Muscle of arm (tissue), 12 donors: ENCODE measurements around the gene KIAA1958. TPM values are rescaled to one million over a fixed set of nuclear protein-coding genes. Genes with fewer than 3 reads are reported as not detected.

Experiments
- polyA plus RNA-seq, 12 donors: library from polyadenylated mRNA; unstranded; fragments of 120-200 nt; gene quantifications; one replicate each; pipeline ENCODE4 v1.2.1, GENCODE V29; 2013; ENCODE audit not compliant: insufficient read length in 12 of 12

Gene KIAA1958
- polyA plus RNA-seq, 12 donors: 2.9 to 5.8 (median 3.8) TPM; not detected in 1

Other genes with a start within 250 kb of the KIAA1958 start
- gene PTBP3, start 153.2 kb upstream of the KIAA1958 start, polyA plus RNA-seq: 10 to 100 TPM in 11 of 12 donors, not detected in 1; 14.7 to 38.2 (median 20.2) TPM
- 10 to 100 TPM in 11 of 12 donors, not detected in 1; 47.0 to 87.5 (median 77.1) TPM for gene HSDL2, start 106.7 kb upstream of the KIAA1958 start, polyA plus RNA-seq
- gene INIP, start 231.3 kb downstream of the KIAA1958 start, polyA plus RNA-seq: 10 to 100 TPM in 11 of 12 donors, not detected in 1; 14.9 to 34.8 (median 17.3) TPM